Measurements from ENCODE around the gene DPP10.

- TF ChIP-seq CTCF (IDR thresholded peaks at IDR 0.05; ENCODE audit: low read depth, low read length, missing input control): no peak
- no peak for TF ChIP-seq GABPA (IDR thresholded peaks at IDR 0.05 in 1 of 2, conservative IDR thresholded peaks at IDR 0.05 in 1 of 2)
- TF ChIP-seq SP1 (IDR thresholded peaks at IDR 0.05): no peak
- no peak for TF ChIP-seq TAF1 (conservative IDR thresholded peaks at IDR 0.05)
- no peak for TF ChIP-seq JUND (IDR thresholded peaks at IDR 0.05)
- TF ChIP-seq ATF3 (IDR thresholded peaks at IDR 0.05): no peak
- TF ChIP-seq REST (IDR thresholded peaks at IDR 0.05): no peak
- TF ChIP-seq RXRA (IDR thresholded peaks at IDR 0.05): no peak
These were observed 766.2 kb downstream of the DPP10 start for GRCh38 chr2:115208493-115209164.

Data from liver (tissue), 3 donors.